ENCODE measurements around the gene GHRHR.

GHRHR gene

DNA sequence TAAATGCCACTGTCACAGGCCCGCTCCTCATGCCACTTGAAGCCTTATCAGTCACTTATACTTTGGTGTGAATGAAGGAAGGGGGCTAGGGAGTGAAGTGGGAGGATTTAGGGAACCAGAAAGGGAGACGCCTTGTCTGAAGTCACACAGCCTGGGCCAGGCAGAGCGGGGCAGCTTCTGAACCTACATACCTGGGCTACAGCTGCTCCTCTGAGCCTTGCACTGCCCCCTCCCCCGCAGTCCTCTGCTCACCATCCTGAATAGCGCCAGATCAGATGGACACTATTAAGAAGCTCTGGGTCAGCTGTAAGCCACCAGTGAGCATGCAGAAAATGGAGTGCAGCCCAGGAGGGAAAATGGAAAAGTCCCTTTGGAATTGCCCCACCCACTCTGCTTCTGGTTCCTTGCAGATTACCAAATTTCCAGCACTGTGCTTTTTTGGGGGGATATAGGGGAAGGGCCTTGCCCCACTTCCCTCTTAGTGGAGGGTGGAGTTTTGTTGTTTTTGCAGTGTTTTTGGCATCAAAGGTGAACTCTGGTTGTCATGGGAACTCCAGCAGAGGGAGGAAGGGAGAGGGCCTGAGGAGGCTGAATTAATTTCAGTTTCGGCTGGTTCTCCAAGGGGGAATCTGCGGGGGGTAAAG, 53.4 kb downstream of the GHRHR start:
- DNase-seq, result no peak

- no peak for DNase-seq
These were observed 54.0 kb downstream of the GHRHR start for GRCh38 chr7:31017721-31018120.

DNA sequence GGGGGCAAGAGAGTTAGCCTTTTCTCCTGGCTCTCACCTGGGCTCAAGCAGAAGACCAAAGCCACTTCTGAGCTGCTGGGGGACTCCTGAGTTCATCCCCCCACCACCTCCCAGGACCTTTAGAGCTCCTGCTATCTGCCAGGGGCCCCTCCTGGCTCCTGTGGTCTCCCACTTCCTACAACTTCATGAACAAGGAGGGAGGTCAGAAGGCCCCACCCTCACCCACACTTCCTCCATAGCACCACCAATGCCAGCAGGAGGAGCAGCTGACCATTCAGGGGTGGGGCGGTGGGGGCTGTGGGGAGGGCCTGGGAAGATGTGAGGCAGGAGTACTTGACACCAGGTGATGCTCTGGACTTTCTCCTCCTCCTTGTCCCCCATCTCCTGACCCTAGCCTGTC, 55.8 kb downstream of the GHRHR start:
- no peak for DNase-seq

DNA sequence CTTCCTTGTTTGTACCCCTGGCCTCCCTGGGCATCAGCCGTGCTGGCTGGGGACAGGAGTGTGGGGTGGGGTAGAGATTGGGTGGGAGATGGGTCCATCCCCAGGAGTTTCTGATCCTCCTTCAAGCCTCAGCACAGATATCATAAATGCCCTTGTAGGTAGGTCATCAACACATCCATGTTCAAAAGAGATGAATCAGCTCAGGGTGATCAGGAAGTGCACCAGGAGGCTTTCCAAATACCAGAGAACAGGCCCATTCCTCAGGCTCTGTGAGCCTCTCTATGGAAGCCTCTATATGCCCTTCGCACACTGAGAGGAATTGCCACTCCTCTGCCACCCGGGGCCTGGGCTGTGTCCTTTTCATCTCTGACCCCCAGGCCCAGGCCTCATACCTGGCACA, 56.4 kb downstream of the GHRHR start:
- no peak for DNase-seq

DNA sequence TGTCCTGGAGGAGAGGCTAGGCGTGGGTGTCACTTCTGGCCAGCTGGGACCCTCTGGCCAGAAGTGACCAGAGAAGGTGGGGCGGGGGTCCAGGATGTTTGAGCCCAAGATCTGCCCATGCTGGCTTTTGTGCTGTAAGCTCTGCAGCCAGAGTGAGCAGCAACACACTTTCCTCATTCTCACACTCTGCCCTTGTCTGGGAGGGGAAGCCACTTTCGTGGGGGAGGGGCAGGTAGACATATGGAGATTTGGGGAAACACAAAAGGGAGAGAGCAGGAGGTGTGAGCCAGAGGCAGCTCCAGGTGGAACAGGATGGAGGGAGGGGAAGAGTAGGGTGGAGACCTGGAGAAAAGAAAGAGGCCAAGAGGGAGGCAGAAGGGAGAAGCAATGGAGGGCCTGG, 56.9 kb downstream of the GHRHR start:
- DNase-seq, result peak; percentile 49

GRCh38 chr7:31022117-31022516, 58.4 kb downstream of the GHRHR start:
- no peak for DNase-seq

- peak; percentile 22 for DNase-seq
These were observed 59.0 kb downstream of the GHRHR start for GRCh38 chr7:31022726-31023125.

DNA sequence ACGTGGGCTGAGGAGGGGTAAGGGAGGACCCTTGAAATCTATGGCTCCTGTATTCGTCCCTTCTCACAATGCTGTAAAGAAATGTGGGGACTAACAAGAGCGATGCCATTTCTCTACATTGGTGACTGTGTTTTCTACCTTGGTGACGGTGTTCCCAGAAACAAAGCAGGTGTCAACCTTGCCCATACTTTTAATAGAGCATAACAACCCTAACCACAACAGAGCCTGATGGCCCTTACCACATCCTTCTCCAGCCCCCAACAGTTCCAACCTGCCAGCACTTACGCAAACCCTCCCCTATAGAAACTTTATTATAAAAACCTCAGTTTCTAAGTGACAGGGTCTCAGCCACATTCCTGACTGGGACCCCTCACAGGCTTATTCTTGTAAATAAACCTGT, 60.1 kb downstream of the GHRHR start:
- DNase-seq, result no peak

DNA sequence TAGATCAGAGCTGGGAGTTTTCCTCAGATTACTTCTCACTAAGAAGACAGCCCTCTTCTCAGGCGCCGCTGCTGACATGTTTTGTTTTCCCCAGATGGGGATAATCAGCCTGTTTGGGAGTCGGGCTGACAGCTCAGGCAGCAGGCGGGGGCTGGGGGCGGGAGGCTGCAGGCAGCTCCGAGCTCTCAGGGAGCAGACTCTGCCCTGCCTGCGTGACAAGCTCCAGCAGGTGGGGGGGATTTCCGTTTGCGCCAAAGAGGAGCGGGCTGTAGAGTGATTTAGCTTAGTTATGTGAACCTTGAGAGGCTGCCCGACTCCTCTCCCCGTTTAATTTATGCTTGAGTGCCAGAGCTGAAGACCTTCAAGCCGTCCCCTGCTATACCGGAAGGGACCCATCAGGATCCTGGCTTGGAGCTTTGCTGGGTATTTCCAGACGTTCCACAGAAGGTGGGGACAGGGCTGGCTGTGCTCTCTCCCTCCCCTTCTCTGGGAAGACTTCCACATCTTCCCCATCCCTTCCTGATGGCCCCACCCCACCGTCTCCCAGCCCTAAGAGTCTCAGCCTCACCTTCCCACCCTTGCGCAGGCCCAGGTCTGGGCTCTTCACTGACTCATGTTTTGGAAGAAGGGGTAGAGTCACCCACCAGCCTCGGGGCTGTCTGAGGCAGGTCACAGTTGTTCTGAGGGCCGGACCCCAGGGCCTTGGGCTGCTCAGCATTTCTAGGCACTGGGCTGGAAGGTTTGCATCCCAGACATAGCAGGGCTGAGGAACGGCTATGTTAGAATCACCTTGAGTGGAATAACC, 63.6 kb downstream of the GHRHR start:
- DNase-seq, result peak; percentile 95

DNA sequence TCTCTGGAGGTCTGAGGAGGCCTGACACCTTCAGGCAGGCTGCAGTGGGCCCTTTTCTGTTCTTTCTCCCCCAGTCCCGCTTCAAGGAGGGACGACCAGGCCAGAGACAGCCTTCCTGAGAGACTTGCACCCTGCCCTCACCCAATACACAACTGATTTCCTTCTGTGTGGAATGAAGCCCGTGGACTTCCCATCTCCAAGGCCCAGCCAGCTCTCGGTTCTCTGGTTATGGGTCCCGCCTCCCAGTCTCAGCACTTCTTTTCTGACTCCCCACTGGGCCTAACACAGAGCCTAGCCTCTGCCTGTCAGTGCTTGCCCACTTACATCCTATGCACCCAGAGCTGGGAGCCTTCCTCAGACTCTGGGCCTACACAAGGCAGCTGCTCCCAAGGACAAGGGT, 64.3 kb downstream of the GHRHR start:
- no peak for DNase-seq

DNA sequence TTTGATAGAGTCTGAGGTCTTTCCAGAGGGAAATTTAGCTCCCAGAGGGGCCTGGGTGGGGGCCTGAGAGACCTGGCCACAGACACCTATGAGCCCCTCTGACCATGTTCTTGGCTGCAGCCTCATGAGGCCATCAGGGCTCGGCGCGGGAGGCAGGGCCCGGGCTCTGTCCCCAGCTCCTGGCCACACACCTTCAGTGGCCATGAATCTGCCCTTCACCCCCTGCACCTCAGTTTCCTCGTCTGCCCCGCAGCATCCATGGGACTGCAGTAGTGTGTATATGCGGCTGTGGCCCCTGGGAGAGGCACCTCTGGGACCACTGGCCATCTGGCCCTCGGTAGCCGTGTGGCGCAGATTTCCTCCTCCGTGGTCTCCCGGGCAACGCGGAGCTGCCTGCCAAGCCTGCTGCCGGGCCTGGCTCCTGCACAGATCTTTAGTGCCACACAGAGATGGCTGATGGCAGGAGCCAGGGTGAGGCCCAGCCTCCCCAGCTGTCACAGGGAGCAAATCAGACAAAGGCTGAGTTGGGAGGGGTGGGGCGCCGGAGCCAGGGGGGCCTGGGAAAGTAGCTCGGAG, 64.8 kb downstream of the GHRHR start:
- peak; percentile 68 for DNase-seq
